Upper lobe of left lung (tissue), 6 donors: Measurements from ENCODE around the gene TULP1. TPM values are rescaled to one million over a fixed set of nuclear protein-coding genes. Genes with fewer than 3 reads are reported as not detected.

Source experiments
- ATAC-seq, 2 donors: fragments of 200-7000 bp; cut with Tn5 transposase; one replicate each; pipeline ENCODE4 v1.9.1; 2022; ENCODE audit warnings: mild to moderate bottlenecking in 2 of 2, moderate library complexity in 2 of 2; ENCODE audit not compliant: low FRiP score in 2 of 2
- DNase-seq, 2 donors: peaks; one replicate each; pipeline ENCODE4 v3.0.0-alpha.2; 2019 to 2020
- H3K27ac ChIP-seq, 4 donors: fragments of 200-600 bp; sonication (generic); one replicate each; pipeline ENCODE4 v1.5.1; 2016 to 2019
- H3K27me3 ChIP-seq, 4 donors: fragments of 200-600 bp; sonication (generic); one replicate each; pipeline ENCODE4 v1.5.1; 2017 to 2019
- H3K36me3 ChIP-seq, 4 donors: fragments of 200-600 bp; sonication (generic); one replicate each; pipeline ENCODE4 v1.5.1; 2016 to 2019
- H3K4me1 ChIP-seq, 4 donors: fragments of 200-600 bp; sonication (generic); one replicate each; pipeline ENCODE4 v1.5.1; 2018 to 2019
- H3K4me3 ChIP-seq, 4 donors: fragments of 200-600 bp; sonication (generic); one replicate each; pipeline ENCODE4 v1.5.1; 2017 to 2019; ENCODE audit warnings: mild to moderate bottlenecking in 2 of 4, moderate library complexity in 1 of 4
- H3K9me3 ChIP-seq, 4 donors: fragments of 200-600 bp; sonication (generic); one replicate each; pipeline ENCODE4 v1.5.1; 2018 to 2019
- CTCF ChIP-seq, 6 experiments: fragments of 450-650 bp in 4 of 6; fragments of 200-600 bp in 2 of 6; sonication (generic) in 2 of 6; IDR thresholded peaks; one replicate each; pipeline ENCODE4 v1.5.1; 2016 to 2019; ENCODE audit warnings: antibody characterized with exemption in 6 of 6
- EP300 ChIP-seq, 4 donors: sonication (generic); formaldehyde crosslinking; IDR thresholded peaks; one replicate each; pipeline ENCODE4 v1.5.1; 2017; ENCODE audit warnings: antibody characterized with exemption in 4 of 4, control low read depth in 2 of 4
- POLR2A ChIP-seq, 4 donors: fragments of 450-650 bp; IDR thresholded peaks; one replicate each; pipeline ENCODE4 v1.5.1; 2016 to 2017; ENCODE audit warnings: antibody characterized with exemption in 4 of 4, mild to moderate bottlenecking in 2 of 4
- POLR2AphosphoS5 ChIP-seq, 2 donors: sonication (generic); formaldehyde crosslinking; IDR thresholded peaks; one replicate each; pipeline ENCODE4 v1.5.1; 2017; ENCODE audit warnings: antibody characterized with exemption in 2 of 2
- WGBS, 2 donors: methylation state at CpG; one replicate each; pipeline ENCODE4 v1.1.5; 2017 to 2018; 5-methylcytosine and 5-hydroxymethylcytosine counted together
- total RNA-seq, 6 donors: library from RNA; depleted of rRNA in 4 of 6; stranded (reverse); fragments of >200 nt in 4 of 6; gene quantifications; one replicate each; pipeline versions ENCODE4 v1.1.0 to v1.2.1, GENCODE V29; 2016 to 2021
- donor health status: DM: no; HTN: no; CAD: no; lungs with moderate emphysema.
- donor health status: DM: no; HTN: yes; CAD: no; lungs with severe emphysema.

Gene TULP1
- total RNA-seq, 6 donors from 2014 or later: not detected

- 47 to 64% methylated on average over 13 to 24 of the region's 28 CpGs for WGBS, 2 donors
- peak in 1 of 2 donors; percentile 67 for ATAC-seq
- peak overlapping the region in 1 of 4 donors; percentile 6 for H3K4me3 ChIP-seq
- H3K27me3 ChIP-seq: no peaks in the 10 kb centered on the region
- H3K4me1 ChIP-seq: peaks cover 66 to 84% (median 78%) of the 10 kb centered on the region in 4 donors
- peak; percentile 50 to 94 for DNase-seq
- H3K9me3 ChIP-seq: no peaks in the 10 kb centered on the region
- peak overlapping the region; percentile 53 to 73 (median 68) for H3K27ac ChIP-seq
- no peaks in the 10 kb centered on the region for H3K36me3 ChIP-seq
- TF ChIP-seq POLR2A (IDR thresholded peaks at IDR 0.05) (no peak), CTCF (IDR thresholded peaks at IDR 0.05) (no peak), POLR2AphosphoS5 (IDR thresholded peaks at IDR 0.05) (no peak), EP300 (IDR thresholded peaks at IDR 0.05) (no peak)
Observed at GRCh38 chr6:35489995-35490791, 22.5 kb downstream of the TULP1 start.

GRCh38 chr6:35489066-35489465 is 23.6 kb downstream of the TULP1 start:
- no peak for DNase-seq
- no peak overlapping the region for H3K4me3 ChIP-seq
- ATAC-seq: no peak
- H3K4me1 ChIP-seq: peaks cover 61 to 80% (median 71%) of the 10 kb centered on the region in 4 donors
- 100% methylated on average over 1 of the region's 1 CpG for WGBS, 2 donors
- H3K36me3 ChIP-seq: peaks cover 0 to 7% (median 0%) of the 10 kb centered on the region in 4 donors
- TF ChIP-seq CTCF (IDR thresholded peaks at IDR 0.05): no peak
- no peak for TF ChIP-seq EP300 (IDR thresholded peaks at IDR 0.05)
- no peak for TF ChIP-seq POLR2AphosphoS5 (IDR thresholded peaks at IDR 0.05)
- peak overlapping the region; percentile 53 to 73 (median 68) for H3K27ac ChIP-seq
- no peaks in the 10 kb centered on the region for H3K9me3 ChIP-seq
- no peaks in the 10 kb centered on the region for H3K27me3 ChIP-seq

GRCh38 chr6:35488517-35488862 is 24.2 kb downstream of the TULP1 start:
- Histone ChIP-seq H3K4me3 (no peak overlapping the region), H3K27me3 (no peaks in the 10 kb centered on the region), H3K36me3 (peaks cover 0 to 10% (median 0%) of the 10 kb centered on the region in 4 donors), H3K9me3 (no peaks in the 10 kb centered on the region), H3K27ac (peak overlapping the region; percentile 61 to 84 (median 70)), H3K4me1 (peaks cover 55 to 75% (median 66%) of the 10 kb centered on the region in 4 donors)
- TF ChIP-seq CTCF (IDR thresholded peaks at IDR 0.05): no peak
- no peak for TF ChIP-seq EP300 (IDR thresholded peaks at IDR 0.05)
- no peak for TF ChIP-seq POLR2A (IDR thresholded peaks at IDR 0.05)
- TF ChIP-seq POLR2AphosphoS5 (IDR thresholded peaks at IDR 0.05): no peak
- 64 to 74% methylated on average over 9 of the region's 9 CpGs for WGBS, 2 donors
- DNase-seq (no peak), ATAC-seq (no peak)

GRCh38 chr6:35487658-35488516 is 24.8 kb downstream of the TULP1 start:
- TF ChIP-seq EP300 (IDR thresholded peaks at IDR 0.05) (no peak), POLR2AphosphoS5 (IDR thresholded peaks at IDR 0.05) (no peak), POLR2A (IDR thresholded peaks at IDR 0.05) (no peak), CTCF (IDR thresholded peaks at IDR 0.05) (no peak)
- Histone ChIP-seq H3K9me3 (no peaks in the 10 kb centered on the region), H3K36me3 (peaks cover 0 to 10% (median 0%) of the 10 kb centered on the region in 4 donors), H3K4me3 (no peak overlapping the region), H3K27me3 (no peaks in the 10 kb centered on the region), H3K27ac (peak overlapping the region; percentile 61 to 84 (median 70)), H3K4me1 (peaks cover 53 to 70% (median 65%) of the 10 kb centered on the region in 4 donors)
- ATAC-seq: no peak
- DNase-seq: peak in 1 of 2 donors; percentile 76
- 35 to 45% methylated on average over 7 to 9 of the region's 9 CpGs for WGBS, 2 donors
